Subcutaneous adipose tissue (tissue), 4 donors: Measurements from ENCODE around the gene LIMS2. TPM values are rescaled to one million over a fixed set of nuclear protein-coding genes. Genes with fewer than 3 reads are reported as not detected.

Experiments used
- total RNA-seq, 4 donors: library from RNA; depleted of rRNA; stranded (reverse); fragments of >200 nt; gene quantifications; one replicate each; pipeline ENCODE4 v1.1.0, GENCODE V29; 2016
- TF ChIP-seq, protein P1 (sequence below): fragments of 450-650 bp; IDR thresholded peaks from one replicate; pipeline ENCODE4 v1.5.1; 2016; ENCODE audit warnings: low read depth, mild to moderate bottlenecking, control low read depth, antibody characterized with exemption, moderate library complexity

LIMS2 gene
- total RNA-seq, 4 donors from 2014 or later: 8.5 to 81.8 (median 26.5) TPM

DNA sequence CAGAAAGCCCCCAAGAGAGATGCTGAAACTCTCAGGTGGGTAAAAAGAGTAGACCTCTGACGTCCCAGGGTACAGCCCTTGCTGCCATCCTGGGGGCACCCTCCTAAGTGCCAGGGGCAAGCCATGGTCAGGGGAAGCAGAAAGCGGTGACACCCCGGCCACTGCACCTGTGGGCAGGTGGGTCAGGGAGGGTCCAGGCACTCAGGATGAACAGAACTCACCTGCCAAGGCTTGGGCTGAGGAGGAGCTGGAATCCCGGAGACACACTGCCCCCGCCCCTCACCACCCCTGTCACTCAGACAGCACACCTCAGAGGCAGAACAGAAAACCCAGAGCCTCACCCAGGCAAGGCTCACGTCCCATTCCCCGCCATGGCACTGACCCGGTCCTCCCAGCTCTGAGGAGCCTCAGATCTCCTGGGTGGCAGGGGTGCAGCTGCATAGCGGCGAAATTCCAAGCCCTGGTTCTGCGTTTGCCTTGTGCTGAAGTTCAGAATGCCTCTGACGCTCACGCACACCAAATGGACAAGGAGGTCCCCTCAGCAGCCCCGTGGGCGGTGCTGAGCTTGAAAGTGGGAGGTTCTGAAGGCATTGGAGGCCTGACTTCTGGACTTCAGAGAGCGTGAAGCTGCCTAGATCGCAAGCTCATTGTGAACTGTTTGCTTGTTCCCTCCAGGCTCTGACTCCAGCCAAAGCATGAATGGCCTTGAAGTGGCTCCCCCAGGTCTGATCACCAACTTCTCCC is 25.1 kb downstream of the LIMS2 start:
- TF ChIP-seq, protein P1, sequence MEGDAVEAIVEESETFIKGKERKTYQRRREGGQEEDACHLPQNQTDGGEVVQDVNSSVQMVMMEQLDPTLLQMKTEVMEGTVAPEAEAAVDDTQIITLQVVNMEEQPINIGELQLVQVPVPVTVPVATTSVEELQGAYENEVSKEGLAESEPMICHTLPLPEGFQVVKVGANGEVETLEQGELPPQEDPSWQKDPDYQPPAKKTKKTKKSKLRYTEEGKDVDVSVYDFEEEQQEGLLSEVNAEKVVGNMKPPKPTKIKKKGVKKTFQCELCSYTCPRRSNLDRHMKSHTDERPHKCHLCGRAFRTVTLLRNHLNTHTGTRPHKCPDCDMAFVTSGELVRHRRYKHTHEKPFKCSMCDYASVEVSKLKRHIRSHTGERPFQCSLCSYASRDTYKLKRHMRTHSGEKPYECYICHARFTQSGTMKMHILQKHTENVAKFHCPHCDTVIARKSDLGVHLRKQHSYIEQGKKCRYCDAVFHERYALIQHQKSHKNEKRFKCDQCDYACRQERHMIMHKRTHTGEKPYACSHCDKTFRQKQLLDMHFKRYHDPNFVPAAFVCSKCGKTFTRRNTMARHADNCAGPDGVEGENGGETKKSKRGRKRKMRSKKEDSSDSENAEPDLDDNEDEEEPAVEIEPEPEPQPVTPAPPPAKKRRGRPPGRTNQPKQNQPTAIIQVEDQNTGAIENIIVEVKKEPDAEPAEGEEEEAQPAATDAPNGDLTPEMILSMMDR: no peak

GRCh38 chr2:127649684-127650040 is 25.7 kb downstream of the LIMS2 start:
- TF ChIP-seq, protein P1: no peak

GRCh38 chr2:127649100-127649611 is 26.2 kb downstream of the LIMS2 start:
- TF ChIP-seq, protein P1: no peak

DNA sequence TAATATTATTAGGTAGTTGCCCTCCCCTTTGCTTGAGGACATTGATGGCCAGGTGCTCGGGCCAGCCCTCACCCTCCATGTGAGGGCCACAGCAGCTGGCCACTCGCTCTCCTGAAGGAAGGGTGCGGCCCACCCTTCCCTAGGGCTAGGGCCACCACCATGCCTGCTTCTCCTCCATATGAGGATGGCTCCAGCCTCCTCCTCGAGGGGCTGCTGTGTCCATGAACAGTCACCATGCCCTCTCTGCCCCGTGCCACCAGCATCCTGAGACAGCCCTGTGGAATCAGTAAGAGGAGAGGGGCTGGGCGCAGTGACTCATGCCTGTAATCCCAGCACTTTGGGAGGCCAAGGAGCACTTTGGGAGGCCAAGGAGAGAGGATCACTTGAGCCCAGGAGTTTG is 27.0 kb downstream of the LIMS2 start:
- TF ChIP-seq, protein P1: no peak

- TF ChIP-seq, protein P1: no peak
These were observed 27.8 kb downstream of the LIMS2 start for GRCh38 chr2:127647242-127648190.

DNA sequence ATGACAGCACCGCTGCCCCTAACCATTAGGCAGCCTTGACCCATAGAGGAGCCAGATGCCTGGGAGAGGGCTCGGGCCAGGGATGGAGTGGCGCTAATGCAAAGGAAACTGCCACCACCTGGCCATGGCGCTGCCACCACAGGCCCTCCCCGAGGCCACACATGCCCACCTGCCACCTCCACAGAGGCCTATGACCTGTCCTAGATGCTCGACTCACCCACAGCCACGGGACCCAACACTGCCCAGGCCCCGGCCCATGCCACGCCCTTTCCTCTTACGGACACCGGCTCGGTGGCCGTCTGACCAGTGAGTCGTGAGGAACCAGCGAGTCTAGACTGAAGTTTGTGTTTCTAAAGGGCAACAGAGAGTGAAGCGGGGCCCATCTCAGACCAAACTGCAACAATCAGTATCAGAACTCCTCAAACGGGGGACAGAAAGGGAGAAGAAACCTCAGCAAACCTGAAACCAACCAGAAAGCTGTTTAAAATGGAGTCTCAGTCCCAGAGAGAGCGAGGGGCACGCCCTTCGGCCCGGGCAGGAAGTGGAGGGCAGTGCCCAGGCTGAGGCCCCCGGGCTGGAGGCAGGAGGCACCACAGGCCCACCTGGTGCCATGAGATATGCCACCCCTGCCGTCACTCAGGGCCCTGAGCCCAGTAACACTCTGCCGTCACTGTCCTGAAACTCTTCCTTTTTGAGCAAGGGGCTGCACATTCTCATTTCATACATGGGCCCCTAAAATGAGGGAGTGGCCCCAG is 28.7 kb downstream of the LIMS2 start:
- TF ChIP-seq, protein P1: no peak
